ENCODE results near the gene ZNF385C.

DNA sequence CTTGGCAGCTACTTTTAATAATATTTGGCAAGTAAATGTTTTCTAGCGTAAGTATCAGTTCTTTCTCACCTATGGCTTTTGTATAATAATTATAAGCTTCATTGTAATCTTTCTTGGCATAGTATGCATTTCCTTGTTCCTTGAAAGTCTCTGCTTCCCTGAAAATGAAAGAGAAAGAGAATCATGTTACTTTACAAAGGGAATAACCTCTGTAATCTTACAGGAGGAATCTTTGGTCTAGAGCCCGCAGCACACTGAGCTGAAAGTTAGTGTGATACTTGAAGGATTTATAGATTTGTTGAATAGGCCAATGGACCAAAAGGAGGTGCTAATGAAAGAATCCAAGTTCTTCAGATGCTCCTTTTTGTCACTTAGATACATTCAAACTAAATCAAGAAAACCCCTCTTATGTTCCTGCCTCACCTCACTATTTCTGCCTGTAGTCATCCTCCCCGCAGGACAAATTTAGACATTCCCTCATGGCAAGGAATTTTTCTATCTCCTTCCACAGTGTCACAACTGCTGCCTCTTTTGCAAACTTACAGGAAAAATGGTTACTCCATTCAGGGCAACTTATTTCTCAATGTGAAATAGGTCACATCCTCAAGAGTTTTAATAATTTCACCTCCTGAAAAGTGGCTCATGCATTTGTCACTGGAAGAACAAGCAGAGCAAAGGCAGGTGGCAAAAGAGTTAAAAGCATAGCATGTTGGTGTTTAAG, 97.7 kb downstream of the ZNF385C start:
- no peak for TF ChIP-seq POLR2AphosphoS5 (IDR thresholded peaks at IDR 0.05)
- TF ChIP-seq CTCF (IDR thresholded peaks at IDR 0.05) = no peak
